ENCODE measurements around the gene CREB3L2. TPM values are rescaled to one million over a fixed set of nuclear protein-coding genes. Genes with fewer than 3 reads are reported as not detected.

The CREB3L2 gene
- total and polyA plus RNA-seq, 2 of the 8 experiments (the other 6 are each of a cell fraction or from before 2014, with no cell fraction given): 14.4 to 48.3 TPM

- Histone ChIP-seq H3K18ac (ENCODE audit: extremely low read depth, low read length) (no peak overlapping the region), H3K14ac (ENCODE audit: insufficient read length) (no peak overlapping the region), H2AK5ac (ENCODE audit: low read depth, low read length) (no peak overlapping the region), H2BK5ac (ENCODE audit: low read depth, low read length) (no peak overlapping the region), H2BK120ac (replicated peaks; ENCODE audit: low read depth, low read length) (no peak overlapping the region), H4K8ac (ENCODE audit: extremely low read depth, insufficient read depth, low read length) (no peak overlapping the region), H2BK15ac (ENCODE audit: low read length) (no peak overlapping the region), H3K79me1 (ENCODE audit: low read depth, low read length) (peaks cover 9% of the 10 kb centered on the region), H3K23me2 (ENCODE audit: low read depth, low read length) (no peaks in the 10 kb centered on the region), H4K91ac (replicated peaks; ENCODE audit: insufficient read length, low read length) (no peak overlapping the region), H3K4me1 (replicated peaks in 1 of 4; ENCODE audit: control insufficient read depth in 3 of 4, insufficient read depth in 4 of 4, low read length in 3 of 4) (peaks cover 0 to 5% (median 5%) of the 10 kb centered on the region in 4 experiments; a peak in 2 of 7 replicates), H3K36me3 (ENCODE audit: control insufficient read depth in 2 of 4, insufficient read depth in 4 of 4, low read length in 3 of 4) (no peaks in the 10 kb centered on the region), H2BK20ac (ENCODE audit: low read length) (no peak overlapping the region), H3K4me2 (ENCODE audit: insufficient read depth in 1 of 2, low read depth in 2 of 2, low read length in 2 of 2) (no peak overlapping the region), H4K5ac (ENCODE audit: insufficient read length, low read depth, low read length) (no peak overlapping the region), H4K20me1 (replicated peaks in 1 of 2; ENCODE audit: control insufficient read depth in 1 of 2, insufficient read depth in 2 of 2, low read length in 2 of 2) (no peaks in the 10 kb centered on the region), H2AFZ (ENCODE audit: low read length) (no peak overlapping the region), H3K79me2 (ENCODE audit: control insufficient read depth in 1 of 2, insufficient read depth in 2 of 2, low read length in 2 of 2) (peaks cover 0 to 50% of the 10 kb centered on the region in 2 experiments; a peak in 2 of 4 replicates), H3K4me3 (ENCODE audit: extremely low read depth in 1 of 4, insufficient read depth in 2 of 4, low read depth in 3 of 4, low read length in 4 of 4) (no peak overlapping the region), H3K27me3 (replicated peaks in 1 of 4; ENCODE audit: control insufficient read depth in 3 of 4, extremely low read depth in 1 of 4, insufficient read depth in 3 of 4, low read length in 3 of 4) (no peaks in the 10 kb centered on the region), H3K4ac (replicated peaks; ENCODE audit: insufficient read length, low read depth, low read length) (no peak overlapping the region), H3K9ac (replicated peaks in 1 of 4; ENCODE audit: extremely low read depth in 1 of 4, low read depth in 3 of 4, low read length in 3 of 4) (no peak overlapping the region), H3K9me3 (ENCODE audit: insufficient read depth in 2 of 2, low read depth in 1 of 2, low read length in 1 of 2) (no peaks in the 10 kb centered on the region), H3K56ac (replicated peaks; ENCODE audit: insufficient read length, low read depth, low read length) (no peak overlapping the region), H3K27ac (ENCODE audit: low read depth, low read length) (no peak overlapping the region), H2BK12ac (ENCODE audit: low read depth, low read length) (no peak overlapping the region), H3K23ac (ENCODE audit: insufficient read length) (no peak overlapping the region)
- WGBS, 2 experiments (ENCODE audit: extremely low coverage in 1 of 2, insufficient coverage in 1 of 2, insufficient read length in 1 of 2, insufficient replicate concordance in 2 of 2, low coverage in 1 of 2, low lambda C conversion rate in 2 of 2, missing lambda C conversion rate in 1 of 2): 90 to 100% methylated on average over 1 to 4 of the region's 4 CpGs
- POLR2A ChIA-PET (ENCODE audit: partially characterized antibody): no interaction called here
- DNase-seq (ENCODE audit: low read depth in 1 of 2, low spot score in 2 of 2): no peak
- no peak for FAIRE-seq
- CTCF ChIA-PET (ENCODE audit: partially characterized antibody): interaction anchor here (0.6 to 1.4 kb wide), 7 partner anchors 10 to 447 kb away, joined by 3 to 5 read pairs (median 3); partner anchors contain the start of gene CREB3L2
- TF ChIP-seq SIN3A (conservative IDR thresholded peaks at IDR 0.05 in 1 of 2, IDR thresholded peaks at IDR 0.05 in 1 of 2; ENCODE audit: low read depth in 1 of 2, low read length in 2 of 2) (no peak), SUZ12 (IDR thresholded peaks at IDR 0.05; ENCODE audit: low read length) (no peak), CTBP2 (IDR thresholded peaks at IDR 0.05; ENCODE audit: borderline replicate concordance, insufficient read depth, insufficient read length, low read length) (no peak), RAD21 (IDR thresholded peaks at IDR 0.05 in 1 of 2, conservative IDR thresholded peaks at IDR 0.05 in 1 of 2; ENCODE audit: low read depth in 2 of 2, low read length in 2 of 2) (no peak), TAF7 (optimal IDR thresholded peaks at IDR 0.05; ENCODE audit: borderline replicate concordance, low read depth, low read length) (no peak), SP4 (IDR thresholded peaks at IDR 0.05; ENCODE audit: low read length) (no peak), RNF2 (IDR thresholded peaks at IDR 0.05; ENCODE audit: borderline replicate concordance, low read depth, low read length, missing control alignments, poor library complexity, severe bottlenecking) (no peak), SRF (IDR thresholded peaks at IDR 0.05; ENCODE audit: low read depth, low read length) (no peak), HDAC6 (IDR thresholded peaks at IDR 0.05; ENCODE audit: low read depth, low read length) (no peak), KDM1A (IDR thresholded peaks at IDR 0.05; ENCODE audit: borderline replicate concordance, low read length) (no peak), SIX5 (IDR thresholded peaks at IDR 0.05; ENCODE audit: low read depth, low read length) (no peak), SP1 (IDR thresholded peaks at IDR 0.05; ENCODE audit: low read depth, low read length) (no peak), E2F6 (IDR thresholded peaks at IDR 0.05) (no peak)
These were observed 33.0 kb downstream of the CREB3L2 start for GRCh38 chr7:137968890-137969289.
